ENCODE results near the gene SCAMP2.

Gene SCAMP2

GRCh38 chr15:74906067-74906449 is 32.9 kb upstream of the SCAMP2 start:
- no peaks in the 10 kb centered on the region; the same call in 1 of the 2 replicates for H3K79me2 ChIP-seq (ENCODE audit: insufficient read depth, low read depth)
- no peak for TF ChIP-seq CTCF (conservative IDR thresholded peaks at IDR 0.05; ENCODE audit: low read depth, low read length)
- H4K20me1 ChIP-seq (ENCODE audit: insufficient read depth), result no peaks in the 10 kb centered on the region
- H3K27me3 ChIP-seq (ENCODE audit: insufficient read depth, low read depth), result no peaks in the 10 kb centered on the region
- H3K4me3 ChIP-seq (IDR thresholded peaks at IDR 0.05; ENCODE audit: insufficient read depth, low read depth, low read length), result no peak overlapping the region
- H3K4me2 ChIP-seq, result peak overlapping the region; percentile 82
- peak overlapping the region; percentile 97 for H2AFZ ChIP-seq (ENCODE audit: low read depth)
- peak overlapping the region; percentile 35; the same call in 1 of the 2 replicates for H3K27ac ChIP-seq
- no peaks in the 10 kb centered on the region for H3K36me3 ChIP-seq (ENCODE audit: insufficient read depth)
- peak overlapping the region; percentile 65 for H3K9ac ChIP-seq
- peaks cover 22% of the 10 kb centered on the region for H3K4me1 ChIP-seq (ENCODE audit: low read depth, poor library complexity, severe bottlenecking)

- Histone ChIP-seq H3K27me3 (ENCODE audit: insufficient read depth, low read depth) (no peaks in the 10 kb centered on the region), H3K4me2 (no peak overlapping the region), H3K4me3 (IDR thresholded peaks at IDR 0.05; ENCODE audit: insufficient read depth, low read depth, low read length) (no peak overlapping the region), H4K20me1 (ENCODE audit: insufficient read depth) (no peaks in the 10 kb centered on the region), H2AFZ (ENCODE audit: low read depth) (no peak overlapping the region), H3K9ac (no peak overlapping the region), H3K79me2 (ENCODE audit: insufficient read depth, low read depth) (no peaks in the 10 kb centered on the region; the same call in 1 of the 2 replicates), H3K36me3 (ENCODE audit: insufficient read depth) (no peaks in the 10 kb centered on the region), H3K4me1 (ENCODE audit: low read depth, poor library complexity, severe bottlenecking) (peaks cover 29% of the 10 kb centered on the region), H3K27ac (no peak overlapping the region)
- TF ChIP-seq CTCF (conservative IDR thresholded peaks at IDR 0.05; ENCODE audit: low read depth, low read length), result no peak
Observed at GRCh38 chr15:74904190-74904805, 31.1 kb upstream of the SCAMP2 start.

- H3K9ac ChIP-seq, result no peak overlapping the region
- no peak for TF ChIP-seq CTCF (conservative IDR thresholded peaks at IDR 0.05; ENCODE audit: low read depth, low read length)
- H3K4me3 ChIP-seq (IDR thresholded peaks at IDR 0.05; ENCODE audit: insufficient read depth, low read depth, low read length), result no peak overlapping the region
- no peak overlapping the region for H3K27ac ChIP-seq
- H3K79me2 ChIP-seq (ENCODE audit: insufficient read depth, low read depth), result no peaks in the 10 kb centered on the region; the same call in 1 of the 2 replicates
- H3K4me1 ChIP-seq (ENCODE audit: low read depth, poor library complexity, severe bottlenecking), result peaks cover 35% of the 10 kb centered on the region
- H2AFZ ChIP-seq (ENCODE audit: low read depth), result no peak overlapping the region
- no peaks in the 10 kb centered on the region for H4K20me1 ChIP-seq (ENCODE audit: insufficient read depth)
- no peak overlapping the region for H3K4me2 ChIP-seq
- H3K27me3 ChIP-seq (ENCODE audit: insufficient read depth, low read depth), result no peaks in the 10 kb centered on the region
- H3K36me3 ChIP-seq (ENCODE audit: insufficient read depth), result no peaks in the 10 kb centered on the region
Observed at GRCh38 chr15:74903676-74904075, 30.5 kb upstream of the SCAMP2 start.

GRCh38 chr15:74902295-74903075 is 29.3 kb upstream of the SCAMP2 start:
- H3K27ac ChIP-seq, result no peak overlapping the region
- no peaks in the 10 kb centered on the region for H3K27me3 ChIP-seq (ENCODE audit: insufficient read depth, low read depth)

More at GRCh38 chr15:74902295-74903075, 29.3 kb upstream of the SCAMP2 start:
- H3K4me2 ChIP-seq, result no peak overlapping the region
- no peak overlapping the region for H3K4me3 ChIP-seq (IDR thresholded peaks at IDR 0.05; ENCODE audit: insufficient read depth, low read depth, low read length)
- no peaks in the 10 kb centered on the region for H4K20me1 ChIP-seq (ENCODE audit: insufficient read depth)
- no peaks in the 10 kb centered on the region; the same call in 1 of the 2 replicates for H3K79me2 ChIP-seq (ENCODE audit: insufficient read depth, low read depth)
- no peaks in the 10 kb centered on the region for H3K36me3 ChIP-seq (ENCODE audit: insufficient read depth)
- no peak overlapping the region for H2AFZ ChIP-seq (ENCODE audit: low read depth)
- H3K4me1 ChIP-seq (ENCODE audit: low read depth, poor library complexity, severe bottlenecking), result peaks cover 37% of the 10 kb centered on the region
- H3K9ac ChIP-seq, result no peak overlapping the region
- no peak for TF ChIP-seq CTCF (conservative IDR thresholded peaks at IDR 0.05; ENCODE audit: low read depth, low read length)
